ENCODE results near the gene ZBTB25. TPM values are rescaled to one million over a fixed set of nuclear protein-coding genes. Genes with fewer than 3 reads are reported as not detected.
A peak's percentile ranks its signal among the peaks of the same experiment; 100 is the strongest.

The ZBTB25 gene, protein sequence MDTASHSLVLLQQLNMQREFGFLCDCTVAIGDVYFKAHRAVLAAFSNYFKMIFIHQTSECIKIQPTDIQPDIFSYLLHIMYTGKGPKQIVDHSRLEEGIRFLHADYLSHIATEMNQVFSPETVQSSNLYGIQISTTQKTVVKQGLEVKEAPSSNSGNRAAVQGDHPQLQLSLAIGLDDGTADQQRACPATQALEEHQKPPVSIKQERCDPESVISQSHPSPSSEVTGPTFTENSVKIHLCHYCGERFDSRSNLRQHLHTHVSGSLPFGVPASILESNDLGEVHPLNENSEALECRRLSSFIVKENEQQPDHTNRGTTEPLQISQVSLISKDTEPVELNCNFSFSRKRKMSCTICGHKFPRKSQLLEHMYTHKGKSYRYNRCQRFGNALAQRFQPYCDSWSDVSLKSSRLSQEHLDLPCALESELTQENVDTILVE
- total RNA-seq (10 to 100 TPM; 54.8 to 63.1 TPM), total RNA-seq (74.1 to 146 reads per million in 2 donors)

DNA sequence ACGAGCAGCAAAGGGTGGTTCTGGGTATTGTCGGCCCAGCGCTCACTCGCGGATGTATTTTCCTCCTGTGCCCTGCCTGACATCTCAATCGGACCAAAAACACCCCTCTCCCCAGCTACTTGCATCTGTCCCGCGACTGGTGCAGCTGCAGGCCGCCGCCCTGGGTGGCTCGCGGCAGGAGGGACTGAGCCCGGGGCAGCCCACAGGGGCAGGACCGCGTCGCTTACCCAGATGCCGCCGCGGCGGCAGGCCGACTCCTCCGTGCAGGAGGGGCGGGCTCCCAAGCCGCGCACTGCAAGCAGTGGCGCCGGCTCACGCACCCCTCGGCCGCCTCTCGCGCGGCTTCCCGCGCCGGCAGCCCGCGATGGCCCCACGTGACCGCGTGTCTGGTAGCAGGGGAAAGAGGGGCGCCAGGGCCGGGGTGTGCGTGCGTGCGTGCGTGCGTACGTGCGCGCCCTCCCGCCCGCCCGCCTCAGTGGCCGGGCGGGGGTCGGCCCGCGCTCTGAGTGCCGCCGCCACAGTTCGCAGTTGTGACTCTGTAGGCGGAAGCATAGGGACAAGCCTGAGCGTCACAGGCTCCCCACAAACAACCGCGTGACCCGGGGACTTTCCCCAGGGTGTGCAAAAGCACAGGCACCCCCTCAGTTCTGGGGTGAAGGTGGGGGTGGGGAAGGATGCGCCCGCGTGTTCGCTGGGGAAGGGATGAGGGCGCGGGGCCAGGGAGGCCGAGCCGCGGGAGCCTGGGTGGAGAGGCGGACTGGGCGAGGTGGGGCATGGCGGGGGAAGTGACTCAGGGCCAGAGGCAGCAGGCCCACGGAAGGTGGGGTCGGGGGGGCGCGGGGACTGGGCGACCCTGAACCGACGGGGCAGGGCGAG is at the start of gene ZBTB25:
Gene ZBTB25, minus strand, starts transcription at position 405 of the 876 bp plus-strand sequence. CDS start 13,305 bp downstream, outside the sequence.
- peaks cover 59% of the 10 kb centered on the region for H3K4me1 Mint-ChIP-seq
- no peaks in the 10 kb centered on the region for H3K9me3 ChIP-seq (ENCODE audit: control insufficient read depth, low read length, poor library complexity, severe bottlenecking)
- peak within 1 kb of the TSS; percentile 99 for H3K27ac Mint-ChIP-seq
- ATAC-seq, result peak; percentile 76
- H3K4me3 Mint-ChIP-seq, result peak within 1 kb of the TSS; percentile 99
- peaks cover 8% of the 10 kb centered on the region for H3K36me3 Mint-ChIP-seq (ENCODE audit: low read depth)
- no peaks in the 10 kb centered on the region for H3K27me3 Mint-ChIP-seq
- peak; percentile 94 to 96 (median 95) for DNase-seq

DNA sequence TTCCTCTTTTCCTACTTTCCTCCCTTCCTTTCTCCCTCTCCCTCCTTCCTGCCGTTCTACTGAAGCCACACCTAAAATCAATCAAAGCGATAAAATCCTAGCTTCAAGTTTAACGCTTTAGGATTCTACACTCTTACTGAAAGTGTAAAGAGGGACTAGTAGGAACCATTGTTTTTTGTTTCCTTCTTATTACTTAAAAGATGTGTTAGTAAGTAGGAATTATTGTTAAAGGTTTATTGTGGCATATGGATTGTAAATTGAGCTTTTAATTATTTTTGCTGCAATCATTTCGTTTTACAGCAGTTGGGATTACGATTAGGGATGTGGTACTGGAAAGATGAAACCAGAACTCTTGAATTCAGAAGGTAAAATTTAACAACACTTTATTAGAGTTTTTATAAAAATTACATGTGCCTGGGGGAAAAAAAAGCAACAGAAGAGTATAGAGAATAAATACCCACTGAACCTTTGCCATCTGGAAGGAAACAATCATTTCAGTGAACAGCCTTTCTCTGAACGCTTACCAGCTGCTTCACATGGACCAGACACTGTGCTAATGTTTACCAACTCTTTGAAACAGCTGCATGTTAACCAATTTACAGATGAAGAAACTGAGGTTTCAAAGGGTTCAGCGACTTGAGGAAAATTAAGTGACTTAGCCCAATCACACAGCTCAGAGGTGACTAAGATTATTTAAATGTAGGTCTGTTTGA is 47.1 kb upstream of the ZBTB25 start:
- no peak overlapping the region for H3K27ac Mint-ChIP-seq
- H3K36me3 Mint-ChIP-seq (ENCODE audit: low read depth), result peaks cover 2% of the 10 kb centered on the region
- no peak for DNase-seq
- peak overlapping the region; percentile 85 for H3K4me3 Mint-ChIP-seq
- ATAC-seq, result no peak
- peaks cover 17% of the 10 kb centered on the region for H3K4me1 Mint-ChIP-seq
- peaks cover 6% of the 10 kb centered on the region for H3K27me3 Mint-ChIP-seq
- no peaks in the 10 kb centered on the region for H3K9me3 ChIP-seq (ENCODE audit: control insufficient read depth, low read length, poor library complexity, severe bottlenecking)

DNA sequence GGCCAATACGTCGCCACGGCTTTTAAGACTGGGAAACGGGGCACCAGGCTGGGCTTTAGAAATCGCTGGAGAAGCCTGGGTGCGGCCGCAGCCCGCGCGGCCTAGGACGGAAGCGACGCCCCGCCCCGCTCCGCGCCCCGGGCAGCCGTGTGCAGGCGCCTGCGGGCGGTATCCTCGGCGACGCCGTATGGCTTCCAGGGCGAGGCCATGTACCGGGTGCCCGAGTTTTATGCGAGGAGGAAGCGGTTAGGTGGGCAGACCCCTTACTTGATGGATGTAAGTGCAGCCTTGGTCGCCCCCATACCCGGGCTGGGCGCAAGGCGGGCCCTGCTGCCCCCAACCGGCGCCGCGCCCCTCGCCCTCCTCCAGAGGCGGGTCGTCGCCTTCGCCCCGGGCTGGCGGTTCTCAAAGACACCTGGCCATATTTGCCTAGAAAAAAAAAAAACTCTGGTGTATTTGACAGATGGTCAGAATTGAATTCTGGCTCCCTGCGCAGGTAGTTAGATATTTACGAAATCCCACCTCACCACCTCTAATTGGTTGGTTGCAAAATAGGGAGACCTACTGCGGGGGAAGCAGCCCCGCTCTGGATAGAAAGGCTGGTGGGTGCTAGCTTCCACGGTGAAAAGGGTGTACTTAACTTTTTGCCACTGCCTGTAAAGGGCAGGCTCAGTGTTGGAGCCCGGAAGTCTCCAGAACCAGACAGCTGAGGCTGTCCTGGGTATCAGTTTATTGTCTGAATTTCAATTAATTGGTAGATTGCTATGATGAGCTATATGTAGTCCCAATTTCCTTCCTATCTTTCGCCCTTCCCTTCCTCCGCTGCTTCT is 46.4 kb upstream of the ZBTB25 start, which contains the start of gene PPP1R36:
Gene PPP1R36, plus strand, starts transcription at position 171 of the 830 bp plus-strand sequence. Its CDS starts 37 bp downstream, at position 208.
- no peaks in the 10 kb centered on the region for H3K9me3 ChIP-seq (ENCODE audit: control insufficient read depth, low read length, poor library complexity, severe bottlenecking)
- Mint-ChIP-seq H3K27ac (no peak within 1 kb of the TSS), H3K36me3 (ENCODE audit: low read depth) (peaks cover 2% of the 10 kb centered on the region), H3K27me3 (peaks cover 6% of the 10 kb centered on the region), H3K4me3 (peak within 1 kb of the TSS; percentile 85), H3K4me1 (peaks cover 17% of the 10 kb centered on the region)
- peak; percentile 27 to 42 (median 31) for DNase-seq
- peak; percentile 99 for ATAC-seq

DNA sequence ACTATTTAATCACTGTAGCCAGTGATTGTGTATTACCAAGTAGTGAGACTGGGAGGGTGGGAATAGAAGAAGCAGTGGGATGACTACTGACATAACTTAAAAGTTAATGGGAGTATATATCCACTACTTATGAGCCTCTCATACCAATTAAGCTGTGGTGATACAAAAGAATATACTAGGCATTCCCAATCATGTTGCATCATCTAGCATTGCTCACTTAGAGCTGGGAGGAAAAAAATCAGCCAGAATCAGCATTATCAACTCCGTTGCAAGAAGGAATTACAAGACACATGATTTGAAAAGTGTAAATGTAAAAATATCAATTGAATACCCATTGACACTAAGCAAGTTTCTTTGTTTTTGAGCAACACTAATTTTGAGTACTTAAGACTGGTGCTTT is 45.4 kb upstream of the ZBTB25 start:
- H3K27ac Mint-ChIP-seq, result no peak overlapping the region
- no peak for ATAC-seq
- H3K27me3 Mint-ChIP-seq, result peaks cover 6% of the 10 kb centered on the region
- no peak for DNase-seq
- peaks cover 17% of the 10 kb centered on the region for H3K4me1 Mint-ChIP-seq
- H3K4me3 Mint-ChIP-seq, result peak overlapping the region; percentile 66
- no peaks in the 10 kb centered on the region for H3K9me3 ChIP-seq (ENCODE audit: control insufficient read depth, low read length, poor library complexity, severe bottlenecking)
- H3K36me3 Mint-ChIP-seq (ENCODE audit: low read depth), result no peaks in the 10 kb centered on the region

DNA sequence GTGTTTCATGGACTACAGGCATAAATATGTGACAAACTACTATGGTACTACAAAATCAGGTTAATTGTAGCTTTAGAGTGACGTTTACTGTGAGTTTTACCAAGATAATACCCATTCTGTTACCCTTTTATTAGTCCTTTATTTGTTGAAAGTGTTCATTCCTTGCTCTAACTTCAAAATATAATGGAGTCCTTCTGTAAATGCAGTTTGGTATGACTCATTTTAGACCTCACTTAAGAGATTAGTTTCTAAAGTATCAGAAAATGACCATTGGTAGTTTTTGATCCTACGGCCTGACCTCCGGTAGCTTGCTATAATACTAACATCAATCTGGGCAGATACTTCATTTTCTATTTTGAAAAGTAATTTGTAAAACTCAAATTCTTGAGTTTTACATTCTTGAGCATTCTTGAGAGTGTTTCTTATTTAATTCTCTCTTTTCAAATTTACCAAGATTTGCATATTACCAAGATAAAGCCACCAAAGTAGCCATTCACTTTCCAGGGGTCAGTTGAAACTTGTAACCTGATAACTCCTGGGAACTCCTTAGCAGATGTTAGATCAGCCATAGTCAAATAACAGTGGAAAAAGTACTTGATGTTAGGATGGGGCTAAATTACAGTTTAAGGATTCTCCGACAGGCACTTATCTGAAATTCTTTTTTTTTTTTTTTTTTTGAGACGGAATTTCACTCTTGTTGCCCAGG is 41.1 kb upstream of the ZBTB25 start:
- no peak for DNase-seq
- Mint-ChIP-seq H3K27ac (no peak overlapping the region), H3K4me1 (peaks cover 18% of the 10 kb centered on the region), H3K27me3 (no peaks in the 10 kb centered on the region), H3K36me3 (ENCODE audit: low read depth) (peaks cover 4% of the 10 kb centered on the region), H3K4me3 (no peak overlapping the region)
- ATAC-seq, result no peak
- H3K9me3 ChIP-seq (ENCODE audit: control insufficient read depth, low read length, poor library complexity, severe bottlenecking), result no peaks in the 10 kb centered on the region

DNA sequence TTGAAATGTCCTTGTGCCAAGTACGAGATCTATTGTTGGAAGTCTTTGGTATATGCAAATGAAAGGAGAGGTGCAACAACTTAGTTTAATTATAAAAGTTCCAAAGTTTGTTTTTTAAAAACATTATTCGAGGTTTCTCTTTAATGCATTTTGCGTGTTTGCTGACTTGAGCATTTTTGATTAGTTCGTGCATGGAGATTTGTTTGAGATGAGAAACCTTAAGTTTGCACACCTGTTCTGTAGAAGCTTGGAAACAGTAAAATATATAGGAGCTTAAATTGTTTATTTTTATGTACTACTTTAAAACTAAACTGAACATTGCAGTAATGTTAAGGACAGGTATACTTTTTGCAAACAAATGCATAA is 39.2 kb upstream of the ZBTB25 start:
- Mint-ChIP-seq H3K36me3 (ENCODE audit: low read depth) (peaks cover 8% of the 10 kb centered on the region), H3K27ac (no peak overlapping the region), H3K4me3 (no peak overlapping the region), H3K27me3 (no peaks in the 10 kb centered on the region), H3K4me1 (peaks cover 22% of the 10 kb centered on the region)
- H3K9me3 ChIP-seq (ENCODE audit: control insufficient read depth, low read length, poor library complexity, severe bottlenecking), result no peaks in the 10 kb centered on the region
- ATAC-seq, result no peak
- DNase-seq, result no peak

DNA sequence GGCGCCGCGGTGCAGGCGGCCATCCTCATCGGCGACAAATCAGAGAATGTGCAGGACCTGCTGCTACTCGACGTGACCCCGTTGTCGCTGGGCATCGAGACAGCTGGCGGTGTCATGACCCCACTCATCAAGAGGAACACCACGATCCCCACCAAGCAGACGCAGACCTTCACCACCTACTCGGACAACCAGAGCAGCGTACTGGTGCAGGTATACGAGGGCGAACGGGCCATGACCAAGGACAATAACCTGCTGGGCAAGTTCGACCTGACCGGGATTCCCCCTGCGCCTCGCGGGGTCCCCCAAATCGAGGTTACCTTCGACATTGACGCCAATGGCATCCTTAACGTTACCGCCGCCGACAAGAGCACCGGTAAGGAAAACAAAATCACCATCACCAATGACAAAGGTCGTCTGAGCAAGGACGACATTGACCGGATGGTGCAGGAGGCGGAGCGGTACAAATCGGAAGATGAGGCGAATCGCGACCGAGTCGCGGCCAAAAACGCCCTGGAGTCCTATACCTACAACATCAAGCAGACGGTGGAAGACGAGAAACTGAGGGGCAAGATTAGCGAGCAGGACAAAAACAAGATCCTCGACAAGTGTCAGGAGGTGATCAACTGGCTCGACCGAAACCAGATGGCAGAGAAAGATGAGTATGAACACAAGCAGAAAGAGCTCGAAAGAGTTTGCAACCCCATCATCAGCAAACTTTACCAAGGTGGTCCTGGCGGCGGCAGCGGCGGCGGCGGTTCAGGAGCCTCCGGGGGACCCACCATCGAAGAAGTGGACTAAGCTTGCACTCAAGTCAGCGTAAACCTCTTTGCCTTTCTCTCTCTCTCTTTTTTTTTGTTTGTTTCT is 38.6 kb upstream of the ZBTB25 start:
- H3K4me1 Mint-ChIP-seq, result peaks cover 22% of the 10 kb centered on the region
- H3K36me3 Mint-ChIP-seq (ENCODE audit: low read depth), result peaks cover 8% of the 10 kb centered on the region
- ATAC-seq, result no peak
- H3K9me3 ChIP-seq (ENCODE audit: control insufficient read depth, low read length, poor library complexity, severe bottlenecking), result no peaks in the 10 kb centered on the region
- no peaks in the 10 kb centered on the region for H3K27me3 Mint-ChIP-seq
- H3K4me3 Mint-ChIP-seq, result peak overlapping the region; percentile 89
- H3K27ac Mint-ChIP-seq, result no peak overlapping the region
- DNase-seq, result no peak

DNA sequence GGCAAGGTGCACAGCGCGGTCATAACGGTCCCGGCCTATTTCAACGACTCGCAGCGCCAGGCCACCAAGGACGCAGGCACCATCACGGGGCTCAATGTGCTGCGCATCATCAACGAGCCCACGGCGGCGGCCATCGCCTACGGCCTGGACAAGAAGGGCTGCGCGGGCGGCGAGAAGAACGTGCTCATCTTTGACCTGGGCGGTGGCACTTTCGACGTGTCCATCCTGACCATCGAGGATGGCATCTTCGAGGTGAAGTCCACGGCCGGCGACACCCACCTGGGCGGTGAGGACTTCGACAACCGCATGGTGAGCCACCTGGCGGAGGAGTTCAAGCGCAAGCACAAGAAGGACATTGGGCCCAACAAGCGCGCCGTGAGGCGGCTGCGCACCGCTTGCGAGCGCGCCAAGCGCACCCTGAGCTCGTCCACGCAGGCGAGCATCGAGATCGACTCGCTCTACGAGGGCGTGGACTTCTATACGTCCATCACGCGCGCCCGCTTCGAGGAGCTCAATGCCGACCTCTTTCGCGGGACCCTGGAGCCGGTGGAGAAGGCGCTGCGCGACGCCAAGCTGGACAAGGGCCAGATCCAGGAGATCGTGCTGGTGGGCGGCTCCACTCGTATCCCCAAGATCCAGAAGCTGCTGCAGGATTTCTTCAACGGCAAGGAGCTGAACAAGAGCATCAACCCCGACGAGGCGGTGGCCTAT is 37.8 kb upstream of the ZBTB25 start:
- Mint-ChIP-seq H3K36me3 (ENCODE audit: low read depth) (peaks cover 8% of the 10 kb centered on the region), H3K27me3 (no peaks in the 10 kb centered on the region), H3K4me3 (peak overlapping the region; percentile 89), H3K4me1 (peaks cover 22% of the 10 kb centered on the region), H3K27ac (no peak overlapping the region)
- H3K9me3 ChIP-seq (ENCODE audit: control insufficient read depth, low read length, poor library complexity, severe bottlenecking), result no peaks in the 10 kb centered on the region
- DNase-seq (peak in 2 of 3 donors; percentile 14 to 16), ATAC-seq (no peak)

DNA sequence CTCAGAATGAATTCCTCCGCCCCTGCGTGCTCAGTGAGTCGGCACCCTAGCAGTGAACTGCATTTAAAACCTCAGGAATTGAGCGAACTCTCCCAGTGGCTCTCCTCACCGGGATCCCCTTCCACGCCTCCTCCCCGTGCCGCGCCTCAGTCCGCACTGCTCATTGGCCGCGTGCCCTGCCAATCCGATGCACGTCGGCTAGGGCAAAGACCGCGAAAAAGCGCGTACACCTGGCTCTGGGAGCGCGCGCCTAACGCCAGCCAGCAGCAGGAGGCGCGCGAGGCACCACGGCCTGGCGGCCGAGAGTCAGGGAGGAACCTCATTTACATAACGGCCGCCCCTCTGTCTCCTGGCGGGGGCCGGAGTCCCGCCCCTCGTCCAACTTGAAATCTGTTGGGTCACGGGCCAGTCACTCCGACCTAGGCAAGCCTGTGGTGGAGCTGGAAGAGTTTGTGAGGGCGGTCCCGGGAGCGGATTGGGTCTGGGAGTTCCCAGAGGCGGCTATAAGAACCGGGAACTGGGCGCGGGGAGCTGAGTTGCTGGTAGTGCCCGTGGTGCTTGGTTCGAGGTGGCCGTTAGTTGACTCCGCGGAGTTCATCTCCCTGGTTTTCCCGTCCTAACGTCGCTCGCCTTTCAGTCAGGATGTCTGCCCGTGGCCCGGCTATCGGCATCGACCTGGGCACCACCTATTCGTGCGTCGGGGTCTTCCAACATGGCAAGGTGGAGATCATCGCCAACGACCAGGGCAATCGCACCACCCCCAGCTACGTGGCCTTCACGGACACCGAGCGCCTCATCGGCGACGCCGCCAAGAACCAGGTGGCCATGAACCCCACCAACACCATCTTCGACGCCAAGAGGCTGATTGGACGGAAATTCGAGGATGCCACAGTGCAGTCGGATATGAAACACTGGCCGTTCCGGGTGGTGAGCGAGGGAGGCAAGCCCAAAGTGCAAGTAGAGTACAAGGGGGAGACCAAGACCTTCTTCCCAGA is 36.9 kb upstream of the ZBTB25 start, which contains the start of gene HSPA2:
Gene HSPA2, plus strand, starts transcription at position 534 of the 995 bp plus-strand sequence. Its CDS starts 109 bp downstream, at position 643.
- H3K9me3 ChIP-seq (ENCODE audit: control insufficient read depth, low read length, poor library complexity, severe bottlenecking), result no peaks in the 10 kb centered on the region
- Mint-ChIP-seq H3K36me3 (ENCODE audit: low read depth) (peaks cover 8% of the 10 kb centered on the region), H3K27me3 (no peaks in the 10 kb centered on the region), H3K4me1 (peaks cover 22% of the 10 kb centered on the region), H3K4me3 (peak within 1 kb of the TSS; percentile 97), H3K27ac (peak within 1 kb of the TSS; percentile 87)
- ATAC-seq, result peak; percentile 92
- peak; percentile 88 to 92 (median 90) for DNase-seq

All from T-helper 17 cell (primary cell).